Calu3 (cell line): ENCODE data around the gene GAGE12J. TPM values are rescaled to one million over a fixed set of nuclear protein-coding genes. Genes with fewer than 3 reads are reported as not detected.
"Not testable (repeated sequence)": the region's sequence is repeated elsewhere in the genome, so short reads cannot be mapped to it uniquely, and the experiment has no call there.

Source experiments
- Bru-seq: library from RNA; stranded (reverse); fragments of 400-500 nt; gene quantifications from one replicate; lab custom pipeline; 2021; lab: Mats Ljungman, UMichigan
- BruChase-seq, 2 experiments: library from RNA; stranded (reverse); fragments of 400-500 nt; gene quantifications; one replicate each; lab custom pipeline; 2021; lab: Mats Ljungman, UMichigan
- BruUV-seq: library from RNA; stranded (reverse); fragments of 400-500 nt; replicated peaks from 2 replicates; lab custom pipeline; 2021; lab: Mats Ljungman, UMichigan
- CTCF ChIA-PET: fragments of 300-600 bp; sonication (Branson Sonifier 250); formaldehyde crosslinking; loops from one replicate; lab custom pipeline; 2022; ENCODE audit warnings: antibody characterized with exemption; lab: Charles Lee
- DNase-seq: peaks from one replicate; pipeline ENCODE4 v3.0.0; 2022
- H3K27ac Mint-ChIP-seq: one replicate; pipeline ENCODE4 v1.8.0; 2022; ENCODE audit warnings: mixed read lengths; ENCODE audit not compliant: unreplicated experiment
- H3K27me3 Mint-ChIP-seq: one replicate; pipeline ENCODE4 v1.8.0; 2022; ENCODE audit warnings: mixed read lengths; ENCODE audit not compliant: unreplicated experiment
- H3K36me3 Mint-ChIP-seq: one replicate; pipeline ENCODE4 v1.8.0; 2022; ENCODE audit warnings: mild to moderate bottlenecking, moderate library complexity, mixed read lengths; ENCODE audit not compliant: insufficient read depth, unreplicated experiment
- H3K4me1 Mint-ChIP-seq: one replicate; pipeline ENCODE4 v1.8.0; 2022; ENCODE audit warnings: mild to moderate bottlenecking, low read depth, mixed read lengths; ENCODE audit not compliant: unreplicated experiment
- H3K4me3 Mint-ChIP-seq: one replicate; pipeline ENCODE4 v1.8.0; 2022; ENCODE audit warnings: mild to moderate bottlenecking, low read depth, moderate library complexity, mixed read lengths; ENCODE audit not compliant: unreplicated experiment
- H3K9me3 Mint-ChIP-seq: one replicate; pipeline ENCODE4 v1.8.0; 2022; ENCODE audit warnings: low read depth, mixed read lengths; ENCODE audit not compliant: unreplicated experiment
- intact Hi-C: fragments of 100-400 bp; cut with micrococcal nuclease; formaldehyde crosslinking; loops from one replicate; pipeline ENCODE4 v1.10.0; 2022; ENCODE audit not compliant: unreplicated experiment
- long read RNA-seq: library from polyadenylated mRNA; stranded (forward); transcript quantifications from one replicate; pipeline ENCODE4 v2.0.0, GENCODE V29; 2022
- total RNA-seq: library from RNA; stranded (reverse); gene quantifications from 2 replicates; pipeline ENCODE4 v1.2.3, GENCODE V29; 2022
- TF ChIP-seq, protein P1 (sequence below): fragments of 200-600 bp; IDR thresholded peaks from one replicate; pipeline ENCODE4 v1.8.0; 2022; ENCODE audit warnings: antibody characterized with exemption; ENCODE audit not compliant: unreplicated experiment

The GAGE12J gene, protein sequence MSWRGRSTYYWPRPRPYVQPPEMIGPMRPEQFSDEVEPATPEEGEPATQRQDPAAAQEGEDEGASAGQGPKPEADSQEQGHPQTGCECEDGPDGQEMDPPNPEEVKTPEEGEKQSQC
- not detected in 2 replicates for total RNA-seq
- Bru-seq, nascent RNA = percentile 9 among the genes with signal in this experiment
- BruChase-seq, experiment 1, labeled RNA remaining after a 6-hour chase = percentile 12 among the genes with signal in this experiment
- BruChase-seq, experiment 2, labeled RNA remaining after a 2-hour chase = percentile 13 among the genes with signal in this experiment
- long read RNA-seq = 0 reads

- BruUV-seq, H3K9me3 Mint-ChIP-seq, H3K27ac Mint-ChIP-seq, DNase-seq, intact Hi-C loops, H3K4me1 Mint-ChIP-seq, H3K4me3 Mint-ChIP-seq, H3K36me3 Mint-ChIP-seq, CTCF ChIA-PET, H3K27me3 Mint-ChIP-seq: not testable (repeated sequence)
These were observed at the start of gene GAGE12J for GRCh38 chrX:49321737-49322136. Gene GAGE12J, plus strand, starts transcription at chrX:49322037. Its CDS starts 1,157 bp downstream, at chrX:49323194.

- BruUV-seq = no TSS peak
- Mint-ChIP-seq H3K27me3 (no peaks in the 10 kb centered on the region), H3K4me3 (no peak overlapping the region), H3K4me1 (peaks cover 26% of the 10 kb centered on the region), H3K27ac (no peak overlapping the region), H3K36me3 (peaks cover 50% of the 10 kb centered on the region), H3K9me3 (no peaks in the 10 kb centered on the region)
- no peak for DNase-seq
- CTCF ChIA-PET = no interaction called here
- TF ChIP-seq, protein P1, sequence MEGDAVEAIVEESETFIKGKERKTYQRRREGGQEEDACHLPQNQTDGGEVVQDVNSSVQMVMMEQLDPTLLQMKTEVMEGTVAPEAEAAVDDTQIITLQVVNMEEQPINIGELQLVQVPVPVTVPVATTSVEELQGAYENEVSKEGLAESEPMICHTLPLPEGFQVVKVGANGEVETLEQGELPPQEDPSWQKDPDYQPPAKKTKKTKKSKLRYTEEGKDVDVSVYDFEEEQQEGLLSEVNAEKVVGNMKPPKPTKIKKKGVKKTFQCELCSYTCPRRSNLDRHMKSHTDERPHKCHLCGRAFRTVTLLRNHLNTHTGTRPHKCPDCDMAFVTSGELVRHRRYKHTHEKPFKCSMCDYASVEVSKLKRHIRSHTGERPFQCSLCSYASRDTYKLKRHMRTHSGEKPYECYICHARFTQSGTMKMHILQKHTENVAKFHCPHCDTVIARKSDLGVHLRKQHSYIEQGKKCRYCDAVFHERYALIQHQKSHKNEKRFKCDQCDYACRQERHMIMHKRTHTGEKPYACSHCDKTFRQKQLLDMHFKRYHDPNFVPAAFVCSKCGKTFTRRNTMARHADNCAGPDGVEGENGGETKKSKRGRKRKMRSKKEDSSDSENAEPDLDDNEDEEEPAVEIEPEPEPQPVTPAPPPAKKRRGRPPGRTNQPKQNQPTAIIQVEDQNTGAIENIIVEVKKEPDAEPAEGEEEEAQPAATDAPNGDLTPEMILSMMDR = no peak
- intact Hi-C loops = no loop called here
These were observed 49.4 kb upstream of the GAGE12J start for GRCh38 chrX:49272421-49272820.

DNA sequence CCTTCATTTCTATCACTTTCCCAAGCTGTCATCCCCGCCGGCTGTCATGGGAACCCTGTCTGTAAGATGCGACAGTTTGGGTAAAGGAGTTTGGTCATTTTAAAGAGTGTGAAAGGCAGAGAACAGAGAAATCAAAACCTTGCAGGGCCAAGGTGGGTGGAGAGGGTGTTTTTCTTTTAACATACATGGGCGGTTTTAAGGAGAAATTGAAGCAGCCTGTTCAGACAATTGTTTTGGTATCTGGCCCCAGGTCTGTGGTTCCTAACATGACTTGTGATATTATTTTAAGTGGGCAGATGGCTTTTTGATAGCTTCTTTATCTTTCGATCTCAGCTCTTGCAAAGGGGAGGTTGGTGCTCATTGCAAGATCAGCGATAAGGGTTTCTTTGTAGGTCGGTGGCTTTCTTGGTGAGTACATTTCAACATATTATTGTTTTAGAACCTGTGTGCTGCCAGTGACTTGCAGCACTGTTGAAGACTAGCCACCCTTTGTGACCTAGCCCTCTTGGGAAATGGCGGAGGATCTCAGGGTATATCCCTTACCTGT lies 48.6 kb upstream of the GAGE12J start:
- no peak for DNase-seq
- Mint-ChIP-seq H3K9me3 (no peaks in the 10 kb centered on the region), H3K4me1 (peaks cover 20% of the 10 kb centered on the region), H3K4me3 (no peak overlapping the region), H3K27ac (no peak overlapping the region), H3K27me3 (no peaks in the 10 kb centered on the region), H3K36me3 (peaks cover 49% of the 10 kb centered on the region)
- TF ChIP-seq, protein P1 = no peak
- intact Hi-C loops = no loop called here
- CTCF ChIA-PET = interaction anchor here (1.0 kb wide), 1 partner anchor 10 kb away, joined by 3 read pairs; no protein-coding TSS in a partner anchor
- BruUV-seq = no TSS peak

GRCh38 chrX:49276207-49276606 lies 45.6 kb upstream of the GAGE12J start:
- peaks cover 30% of the 10 kb centered on the region for H3K36me3 Mint-ChIP-seq
- peaks cover 11% of the 10 kb centered on the region for H3K4me1 Mint-ChIP-seq
- H3K27me3 Mint-ChIP-seq = no peaks in the 10 kb centered on the region
- TF ChIP-seq, protein P1 = no peak
- CTCF ChIA-PET = no interaction called here
- DNase-seq = no peak
- no peak overlapping the region for H3K27ac Mint-ChIP-seq
- no peaks in the 10 kb centered on the region for H3K9me3 Mint-ChIP-seq
- intact Hi-C loops = no loop called here
- no TSS peak for BruUV-seq
- no peak overlapping the region for H3K4me3 Mint-ChIP-seq
